HG03469 (cell line): ENCODE measurements around the gene TIMM44.
A peak's percentile ranks its signal among the peaks of the same experiment; 100 is the strongest.

Experiments
- ATAC-seq: cut with Tn5 transposase; IDR thresholded peaks from one replicate; pipeline ENCODE4 v1.9.1; 2021; ENCODE audit warnings: mild to moderate bottlenecking, moderate library complexity, moderate number of reproducible peaks; ENCODE audit not compliant: unreplicated experiment

The TIMM44 gene

DNA sequence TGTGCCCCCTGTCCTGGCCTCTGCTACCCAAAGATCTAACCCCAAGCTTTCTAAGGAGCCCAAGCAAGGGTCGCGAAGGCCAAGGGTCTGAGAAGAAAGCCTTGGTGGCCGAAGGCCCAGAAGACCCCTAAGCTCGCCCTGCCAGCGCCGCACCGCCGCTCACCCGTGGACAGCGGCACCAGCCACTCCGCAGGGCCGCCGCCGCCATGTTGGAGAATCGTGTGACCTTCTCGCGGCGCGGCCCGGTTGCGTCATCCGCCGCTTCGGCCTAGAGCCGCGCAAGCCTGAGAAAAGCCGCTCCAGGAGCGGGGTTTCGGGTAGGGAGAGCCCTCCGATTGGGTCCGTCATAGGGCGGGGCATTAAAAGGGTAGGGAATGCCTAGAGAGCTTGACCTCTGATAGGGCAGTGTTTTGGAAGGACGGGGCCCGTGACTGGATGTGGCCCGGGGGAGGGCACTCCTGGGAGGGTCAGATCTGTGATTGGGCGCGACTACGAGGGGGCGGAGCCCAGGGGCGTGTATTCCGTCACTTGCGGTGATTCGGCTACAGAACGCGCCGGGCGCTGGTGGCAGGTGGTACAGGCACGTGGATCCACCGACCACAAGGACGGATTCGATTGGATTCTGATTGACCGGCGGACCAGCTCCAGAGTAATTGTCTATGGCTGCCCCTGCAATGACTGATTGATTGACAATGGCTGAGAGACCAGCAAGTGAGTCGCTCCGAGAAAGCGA lies at the start of gene TIMM44:
Gene TIMM44, minus strand, starts transcription at position 223 of the 733 bp plus-strand sequence. Its CDS starts 15 bp downstream, at position 208.
- peak; percentile 83 for ATAC-seq

DNA sequence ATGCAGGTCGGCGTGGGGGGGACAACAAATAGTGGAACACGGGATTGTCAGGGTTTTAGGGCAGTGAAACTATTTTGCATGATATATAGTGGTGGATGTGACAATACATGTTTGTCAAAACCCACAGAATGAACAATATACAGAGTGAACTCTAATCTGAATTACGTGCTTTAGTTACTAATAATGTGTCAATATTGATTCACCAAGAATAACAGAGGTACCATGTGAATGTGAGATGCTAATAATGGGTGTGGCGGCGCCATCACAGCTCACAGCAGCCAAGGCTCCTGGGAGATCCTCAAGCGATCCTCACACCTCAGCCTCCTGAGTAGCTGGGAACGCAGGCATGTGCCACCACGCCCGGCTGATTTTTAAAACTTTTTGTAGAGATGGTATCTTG lies 49.1 kb upstream of the TIMM44 start:
- ATAC-seq = no peak

DNA sequence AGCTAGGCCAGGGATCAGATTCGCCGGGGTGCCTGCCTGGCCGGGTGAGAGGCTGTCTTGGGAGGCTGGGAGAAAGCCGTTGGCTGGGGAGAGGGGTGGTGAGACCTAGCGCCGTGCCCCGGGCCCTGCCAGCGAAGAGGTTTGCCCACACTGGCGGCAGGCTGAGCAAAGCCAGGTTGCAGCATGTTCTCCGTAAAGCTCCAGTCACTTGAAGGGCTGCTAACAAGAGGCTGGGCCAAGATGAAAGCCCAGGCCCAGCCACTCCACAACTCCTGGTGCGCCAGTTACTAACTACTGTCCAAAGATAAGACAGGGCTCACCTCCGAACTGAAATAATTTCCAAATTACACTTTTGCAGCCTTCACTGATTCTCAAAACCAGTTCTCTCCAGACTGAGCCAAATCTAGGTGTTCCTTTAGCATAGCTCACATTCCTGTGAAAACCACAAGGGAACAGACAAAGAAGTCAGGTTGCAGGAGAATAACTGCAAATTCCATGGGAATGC lies 45.7 kb upstream of the TIMM44 start:
- no peak for ATAC-seq

DNA sequence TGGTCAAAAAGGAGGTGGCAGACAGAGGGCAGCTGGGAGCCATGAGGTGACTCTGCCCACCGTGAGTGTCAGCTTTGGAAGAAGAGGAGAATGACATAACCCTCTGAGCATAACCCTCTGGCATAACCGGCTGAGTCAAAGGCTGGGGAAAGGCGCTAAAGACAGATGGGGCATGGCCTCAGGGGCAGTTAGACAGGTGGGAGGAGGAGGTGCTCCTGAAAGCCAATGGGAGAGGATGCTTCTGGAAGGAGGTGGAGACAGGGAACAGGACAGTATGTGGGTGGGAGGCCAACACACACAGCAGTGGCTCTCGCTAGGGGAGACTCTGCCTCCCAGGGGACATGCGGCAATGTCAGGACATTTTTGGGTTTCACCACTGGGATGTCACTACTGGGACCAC lies 44.8 kb upstream of the TIMM44 start:
- ATAC-seq = no peak

GRCh38 chr19:7987114-7987768 lies 43.8 kb upstream of the TIMM44 start:
- no peak for ATAC-seq

- ATAC-seq = no peak
Observed at GRCh38 chr19:7986321-7987113, 43.1 kb upstream of the TIMM44 start.

GRCh38 chr19:7985481-7985911 lies 42.0 kb upstream of the TIMM44 start:
- ATAC-seq = no peak

- no peak for ATAC-seq
Observed at GRCh38 chr19:7983995-7984837, 40.8 kb upstream of the TIMM44 start.

- no peak for ATAC-seq
Observed at GRCh38 chr19:7983286-7983950, 40.0 kb upstream of the TIMM44 start.

DNA sequence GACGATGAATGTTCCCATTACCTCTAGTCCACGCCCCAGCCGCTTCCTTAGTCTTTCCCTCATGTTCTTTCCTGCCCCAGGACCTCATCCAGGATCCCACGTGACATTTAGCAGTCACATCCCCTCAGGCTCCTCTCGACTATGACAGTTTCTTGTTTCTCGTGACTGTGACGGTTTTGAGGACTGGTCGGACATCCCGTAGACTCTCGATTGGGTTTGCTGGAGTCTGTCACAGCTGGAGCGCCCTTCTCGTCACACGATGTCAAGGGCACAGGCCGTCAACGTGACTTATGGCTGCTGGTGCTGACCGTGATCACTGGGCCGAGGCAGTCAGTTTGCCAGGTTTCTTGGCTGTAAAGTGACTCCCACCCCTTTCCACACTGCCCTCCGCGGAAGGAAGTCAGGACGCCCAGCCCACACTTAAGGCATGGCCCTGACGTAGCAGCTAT lies 39.2 kb upstream of the TIMM44 start:
- no peak for ATAC-seq

GRCh38 chr19:7982103-7982502 lies 38.6 kb upstream of the TIMM44 start:
- no peak for ATAC-seq

- no peak for ATAC-seq
Observed at GRCh38 chr19:7981661-7982060, 38.2 kb upstream of the TIMM44 start.

GRCh38 chr19:7981199-7981598 lies 37.7 kb upstream of the TIMM44 start:
- no peak for ATAC-seq

DNA sequence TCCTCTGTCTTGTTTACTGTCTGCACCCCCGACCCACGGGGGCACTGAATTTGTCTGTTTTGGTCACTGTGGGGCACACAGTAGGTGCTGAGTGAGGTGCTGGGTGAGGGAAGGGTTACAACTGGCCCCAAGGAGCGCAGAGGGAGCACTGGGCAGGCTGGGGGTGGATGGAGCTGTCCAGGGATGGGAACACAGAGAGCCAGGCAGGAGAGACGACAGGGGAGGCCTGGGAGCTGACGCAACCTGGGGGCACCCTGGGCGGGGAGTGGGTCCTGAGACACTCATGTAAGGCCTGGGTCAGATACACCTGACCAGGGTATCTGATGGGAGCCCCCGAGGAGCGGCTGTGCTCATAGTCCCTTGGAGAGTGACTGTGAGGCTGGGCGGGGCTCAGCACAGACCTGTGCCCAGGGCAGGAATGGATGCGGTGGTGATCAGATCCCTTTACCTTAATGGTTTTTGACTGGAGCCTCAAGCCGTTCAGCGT lies 37.2 kb upstream of the TIMM44 start:
- no peak for ATAC-seq

DNA sequence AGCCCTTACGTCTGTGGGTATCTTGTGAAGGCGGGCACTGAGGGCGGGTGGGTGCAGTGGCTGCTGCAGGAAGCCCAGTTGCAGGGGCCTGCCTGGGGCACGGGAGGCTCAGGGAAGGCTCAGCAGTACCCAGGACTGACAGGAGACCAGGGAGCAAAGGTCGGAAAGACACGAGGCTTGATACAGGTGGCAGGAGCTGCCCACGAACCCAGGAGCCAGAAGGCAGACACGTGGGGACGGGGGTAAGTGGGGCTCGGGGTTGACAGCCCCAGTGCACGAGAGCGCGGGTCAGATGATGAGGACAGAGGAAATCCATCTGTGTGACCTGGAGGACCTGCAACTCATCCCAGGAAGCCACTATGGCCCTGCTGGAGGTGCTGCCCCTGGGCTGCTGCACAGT lies 36.7 kb upstream of the TIMM44 start:
- ATAC-seq = no peak

DNA sequence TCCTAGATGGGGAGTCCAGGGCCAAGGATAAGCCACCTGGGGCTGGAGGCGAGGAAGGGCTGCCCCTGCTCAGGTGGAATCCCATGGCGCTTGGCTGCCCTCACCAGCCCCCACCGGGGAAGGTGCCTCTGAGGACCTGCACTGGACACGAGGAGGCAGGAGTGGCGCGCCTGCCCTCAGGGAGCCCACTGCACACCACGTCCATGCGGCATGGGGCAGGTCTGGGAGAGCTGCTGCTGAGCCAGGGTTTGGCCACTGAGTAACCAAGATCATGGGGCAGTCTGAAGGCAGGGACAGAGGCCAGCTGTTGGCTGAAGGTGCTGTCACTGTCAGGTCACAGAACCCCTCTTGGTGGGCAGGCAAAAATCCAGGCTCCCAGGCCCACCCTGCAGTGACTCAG lies 36.1 kb upstream of the TIMM44 start:
- ATAC-seq = no peak

- ATAC-seq = no peak
Observed at GRCh38 chr19:7979011-7979410, 35.5 kb upstream of the TIMM44 start.

DNA sequence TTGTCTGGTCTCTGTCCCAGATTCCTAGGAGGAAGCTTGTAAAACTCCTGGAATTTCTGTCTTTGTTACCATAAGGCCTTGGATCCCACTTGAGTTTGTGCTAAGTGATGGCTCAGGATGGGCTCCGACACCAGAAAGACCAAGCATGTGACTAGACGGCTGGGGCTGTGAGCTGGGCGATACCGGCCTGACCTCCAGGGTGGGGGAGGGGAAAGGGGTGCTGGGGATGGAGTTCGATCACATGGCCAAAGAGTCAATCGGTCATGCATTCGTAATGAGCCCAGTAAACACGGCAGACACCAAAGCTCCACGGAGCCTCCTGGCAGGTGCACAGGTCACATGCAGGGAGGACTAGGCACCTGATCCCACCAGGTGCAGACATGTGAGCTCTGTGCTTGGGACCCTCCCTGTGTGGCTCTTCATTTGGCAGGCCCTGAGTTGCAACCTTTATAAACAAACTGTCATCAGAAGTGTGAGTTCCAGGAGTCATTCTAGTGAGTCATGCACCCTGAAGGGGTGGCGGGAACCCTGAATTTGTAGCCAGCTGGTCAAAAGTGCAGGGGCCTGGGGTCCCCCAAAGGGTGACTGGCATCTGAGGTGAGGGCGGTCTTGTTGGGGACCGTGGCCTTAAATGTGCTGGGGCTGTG lies 34.8 kb upstream of the TIMM44 start:
- ATAC-seq = no peak

DNA sequence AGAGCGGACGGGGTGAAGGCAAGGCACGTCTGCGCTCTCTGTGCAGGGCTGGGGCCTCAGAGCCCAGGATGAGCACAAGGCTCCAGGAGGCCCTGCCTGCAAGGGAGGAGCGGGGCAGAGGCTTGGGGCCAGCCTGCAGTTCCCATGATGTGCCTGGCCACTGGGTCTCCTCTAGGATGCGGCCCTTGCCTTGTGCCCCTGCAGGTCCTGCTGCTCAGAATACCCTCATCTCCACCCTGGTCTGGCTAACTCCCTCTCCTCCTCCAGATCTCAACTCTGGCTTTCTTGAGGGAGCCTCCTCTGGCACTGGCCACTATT lies 34.2 kb upstream of the TIMM44 start:
- ATAC-seq = no peak
